HEK293 (cell line): ENCODE results near the gene SLC25A6.

Source experiments
- ATF2 ChIP-seq: fragments of 450-650 bp; formaldehyde crosslinking; IDR thresholded peaks from 2 replicates; pipeline ENCODE4 v1.5.1; 2016; ENCODE audit warnings: missing biosample characterization, missing genetic modification characterization, low read depth
- ELK4 ChIP-seq: IDR thresholded peaks from 2 replicates; pipeline ENCODE4 v1.6.1; 2011; ENCODE audit warnings: mild to moderate bottlenecking, low read depth, low read length, borderline replicate concordance
- KLF10 ChIP-seq: fragments of 450-650 bp; IDR thresholded peaks from 2 replicates; pipeline ENCODE4 v1.5.1; 2018; ENCODE audit warnings: missing biosample characterization, mild to moderate bottlenecking, missing genetic modification characterization
- YY1 ChIP-seq: fragments of 450-650 bp; formaldehyde crosslinking; IDR thresholded peaks from 2 replicates; pipeline ENCODE4 v1.5.1; 2018; ENCODE audit warnings: missing biosample characterization, missing genetic modification characterization
- ZBTB6 ChIP-seq: fragments of 450-650 bp; formaldehyde crosslinking; IDR thresholded peaks from 2 replicates; pipeline ENCODE4 v1.5.1; 2017; ENCODE audit warnings: missing biosample characterization, missing genetic modification characterization
- ZBTB8A ChIP-seq: fragments of 450-650 bp; formaldehyde crosslinking; IDR thresholded peaks from 2 replicates; pipeline ENCODE4 v1.5.1; 2016; ENCODE audit warnings: missing biosample characterization, missing genetic modification characterization
- ZNF121 ChIP-seq: fragments of 450-650 bp; formaldehyde crosslinking; IDR thresholded peaks from 2 replicates; pipeline ENCODE4 v1.5.1; 2016; ENCODE audit warnings: missing biosample characterization, missing genetic modification characterization
- ZNF175 ChIP-seq: fragments of 450-650 bp; formaldehyde crosslinking; IDR thresholded peaks from 2 replicates; pipeline ENCODE4 v1.5.1; 2016; ENCODE audit warnings: missing biosample characterization, missing genetic modification characterization
- ZNF311 ChIP-seq: fragments of 450-650 bp; formaldehyde crosslinking; IDR thresholded peaks from 2 replicates; pipeline ENCODE4 v1.5.1; 2017; ENCODE audit warnings: missing biosample characterization, missing genetic modification characterization, borderline replicate concordance
- ZNF707 ChIP-seq: fragments of 450-650 bp; formaldehyde crosslinking; IDR thresholded peaks from 2 replicates; pipeline ENCODE4 v1.5.1; 2016; ENCODE audit warnings: missing biosample characterization, missing genetic modification characterization
- TF ChIP-seq, protein P1 (sequence below): fragments of 450-650 bp; formaldehyde crosslinking; IDR thresholded peaks from 2 replicates; pipeline ENCODE4 v1.5.1; 2016; ENCODE audit warnings: missing biosample characterization, missing genetic modification characterization
- TF ChIP-seq, protein P2 (sequence below): fragments of 450-650 bp; formaldehyde crosslinking; IDR thresholded peaks from 2 replicates; pipeline ENCODE4 v1.5.1; 2016; ENCODE audit warnings: missing biosample characterization, missing genetic modification characterization

GRCh38 chrX:1400049-1400448 lies 8.1 kb upstream of the SLC25A6 start:
- no peak for TF ChIP-seq ELK4
- TF ChIP-seq, protein P1, sequence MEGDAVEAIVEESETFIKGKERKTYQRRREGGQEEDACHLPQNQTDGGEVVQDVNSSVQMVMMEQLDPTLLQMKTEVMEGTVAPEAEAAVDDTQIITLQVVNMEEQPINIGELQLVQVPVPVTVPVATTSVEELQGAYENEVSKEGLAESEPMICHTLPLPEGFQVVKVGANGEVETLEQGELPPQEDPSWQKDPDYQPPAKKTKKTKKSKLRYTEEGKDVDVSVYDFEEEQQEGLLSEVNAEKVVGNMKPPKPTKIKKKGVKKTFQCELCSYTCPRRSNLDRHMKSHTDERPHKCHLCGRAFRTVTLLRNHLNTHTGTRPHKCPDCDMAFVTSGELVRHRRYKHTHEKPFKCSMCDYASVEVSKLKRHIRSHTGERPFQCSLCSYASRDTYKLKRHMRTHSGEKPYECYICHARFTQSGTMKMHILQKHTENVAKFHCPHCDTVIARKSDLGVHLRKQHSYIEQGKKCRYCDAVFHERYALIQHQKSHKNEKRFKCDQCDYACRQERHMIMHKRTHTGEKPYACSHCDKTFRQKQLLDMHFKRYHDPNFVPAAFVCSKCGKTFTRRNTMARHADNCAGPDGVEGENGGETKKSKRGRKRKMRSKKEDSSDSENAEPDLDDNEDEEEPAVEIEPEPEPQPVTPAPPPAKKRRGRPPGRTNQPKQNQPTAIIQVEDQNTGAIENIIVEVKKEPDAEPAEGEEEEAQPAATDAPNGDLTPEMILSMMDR: no peak
- TF ChIP-seq ZNF707 (tag by site-specific recombination): no peak
- TF ChIP-seq ZBTB8A (tag by site-specific recombination): no peak
- TF ChIP-seq YY1 (tag by site-specific recombination): no peak
- TF ChIP-seq ZBTB6 (tag by site-specific recombination): no peak
- TF ChIP-seq, protein P2, sequence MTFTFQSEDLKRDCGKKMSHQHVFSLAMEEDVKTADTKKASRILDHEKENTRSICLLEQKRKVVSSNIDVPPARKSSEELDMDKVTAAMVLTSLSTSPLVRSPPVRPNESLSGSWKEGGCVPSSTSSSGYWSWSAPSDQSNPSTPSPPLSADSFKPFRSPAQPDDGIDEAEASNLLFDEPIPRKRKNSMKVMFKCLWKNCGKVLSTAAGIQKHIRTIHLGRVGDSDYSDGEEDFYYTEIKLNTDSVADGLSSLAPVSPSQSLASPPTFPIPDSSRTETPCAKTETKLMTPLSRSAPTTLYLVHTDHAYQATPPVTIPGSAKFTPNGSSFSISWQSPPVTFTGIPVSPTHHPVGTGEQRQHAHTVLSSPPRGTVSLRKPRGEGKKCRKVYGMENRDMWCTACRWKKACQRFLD (tag by site-specific recombination): no peak
- no peak for TF ChIP-seq ATF2
- no peak for TF ChIP-seq KLF10 (tag by site-specific recombination)
- TF ChIP-seq ZNF311 (tag by site-specific recombination): no peak
- no peak for TF ChIP-seq ZNF175 (tag by site-specific recombination)
- no peak for TF ChIP-seq ZNF121 (tag by site-specific recombination)
